GM23338 (cell line): Measurements from ENCODE around the gene EP400. TPM values are rescaled to one million over a fixed set of nuclear protein-coding genes. Genes with fewer than 3 reads are reported as not detected.

Experiments
- ATAC-seq: fragments of 200-7000 bp; cut with Tn5 transposase; 3 replicates; pipeline ENCODE4 v1.9.1; 2020
- DNase-seq: peaks from one replicate; pipeline ENCODE4 v3.0.0-alpha.2; 2015; ENCODE audit warnings: low spot score
- H2AFZ ChIP-seq: fragments of 200-600 bp; sonication (generic); 2 replicates; pipeline ENCODE4 v1.8.0; 2016; ENCODE audit warnings: antibody characterized with exemption, mild to moderate bottlenecking, moderate library complexity
- H3F3A ChIP-seq: fragments of 200-600 bp; sonication (generic); replicated peaks from 2 replicates; pipeline ENCODE4 v1.8.0; 2017; ENCODE audit warnings: antibody characterized with exemption, mixed run types, low read depth
- H3K27ac ChIP-seq: fragments of 200-600 bp; sonication (generic); 2 replicates; pipeline ENCODE4 v1.6.1; 2016; ENCODE audit warnings: low read depth
- H3K27me3 ChIP-seq: fragments of 200-600 bp; sonication (generic); 2 replicates; pipeline ENCODE4 v1.8.0; 2016; ENCODE audit warnings: mild to moderate bottlenecking, mixed run types, moderate library complexity; ENCODE audit not compliant: insufficient read depth
- H3K36me3 ChIP-seq: fragments of 200-600 bp; sonication (generic); 2 replicates; pipeline ENCODE4 v1.8.0; 2016; ENCODE audit warnings: mild to moderate bottlenecking; ENCODE audit not compliant: insufficient read depth
- H3K4me1 ChIP-seq: fragments of 200-600 bp; sonication (generic); 2 replicates; pipeline ENCODE4 v1.8.0; 2016; ENCODE audit warnings: mild to moderate bottlenecking, moderate library complexity; ENCODE audit not compliant: insufficient read depth
- H3K4me2 ChIP-seq: fragments of 200-600 bp; sonication (generic); 2 replicates; pipeline ENCODE4 v1.7.1; 2017; ENCODE audit warnings: mixed run types
- H3K4me3 ChIP-seq: fragments of 200-600 bp; sonication (generic); 2 replicates; pipeline ENCODE4 v1.6.1; 2016; ENCODE audit warnings: mixed run types
- H3K79me2 ChIP-seq: fragments of 200-600 bp; sonication (generic); replicated peaks from 2 replicates; pipeline ENCODE4 v1.8.0; 2017; ENCODE audit warnings: mild to moderate bottlenecking; ENCODE audit not compliant: insufficient read depth
- H3K9me2 ChIP-seq: fragments of 200-600 bp; sonication (generic); 2 replicates; pipeline ENCODE4 v1.8.0; 2017; ENCODE audit not compliant: insufficient read depth
- H4K20me1 ChIP-seq: fragments of 200-600 bp; sonication (generic); replicated peaks from 2 replicates; pipeline ENCODE4 v1.8.0; 2017; ENCODE audit warnings: mild to moderate bottlenecking; ENCODE audit not compliant: insufficient read depth
- H3K27ac Mint-ChIP-seq: 2 replicates; pipeline ENCODE4 v1.8.0; 2020; ENCODE audit warnings: inconsistent platforms, mild to moderate bottlenecking, moderate library complexity, mixed read lengths
- H3K27me3 Mint-ChIP-seq: 3 replicates; pipeline ENCODE4 v1.8.0; 2022; ENCODE audit warnings: low read depth, mild to moderate bottlenecking, moderate library complexity, mixed read lengths, inconsistent platforms; ENCODE audit not compliant: insufficient read depth, poor library complexity
- H3K36me3 Mint-ChIP-seq: 3 replicates; pipeline ENCODE4 v1.8.0; 2021; ENCODE audit warnings: low read depth, mild to moderate bottlenecking, inconsistent platforms, moderate library complexity, mixed read lengths
- H3K4me1 Mint-ChIP-seq: 3 replicates; pipeline ENCODE4 v1.8.0; 2020; ENCODE audit warnings: mild to moderate bottlenecking, inconsistent platforms, mixed read lengths
- H3K4me3 Mint-ChIP-seq: 3 replicates; pipeline ENCODE4 v1.8.0; 2021; ENCODE audit warnings: moderate library complexity, mild to moderate bottlenecking, inconsistent platforms, mixed read lengths
- H3K9me3 Mint-ChIP-seq: 3 replicates; pipeline ENCODE4 v1.8.0; 2020; ENCODE audit warnings: moderate library complexity, mild to moderate bottlenecking, inconsistent platforms, mixed read lengths
- CREB1 ChIP-seq: fragments of 250-450 bp; sonication (Bioruptor Pico); IDR thresholded peaks from 2 replicates; pipeline ENCODE4 v1.5.0; 2020; ENCODE audit warnings: low read depth, mild to moderate bottlenecking, moderate library complexity
- EZH2 ChIP-seq: fragments of 200-600 bp; sonication (generic); IDR thresholded peaks from one replicate; pipeline ENCODE4 v1.8.0; 2017; ENCODE audit warnings: antibody characterized with exemption, mild to moderate bottlenecking, low read depth; ENCODE audit not compliant: unreplicated experiment
- EZH2phosphoT487 ChIP-seq: fragments of 200-600 bp; sonication (generic); IDR thresholded peaks from one replicate; pipeline ENCODE4 v1.8.1; 2018; ENCODE audit warnings: antibody characterized with exemption; ENCODE audit not compliant: unreplicated experiment
- JUNB ChIP-seq: IDR thresholded peaks from one replicate; pipeline ENCODE4 v1.6.1; 2016; ENCODE audit warnings: antibody characterized with exemption; ENCODE audit not compliant: unreplicated experiment
- NANOG ChIP-seq: IDR thresholded peaks from 2 replicates; pipeline ENCODE4 v1.6.1; 2016; ENCODE audit warnings: antibody characterized with exemption, borderline replicate concordance
- POLR2AphosphoS5 ChIP-seq: IDR thresholded peaks from 2 replicates; pipeline ENCODE4 v1.6.1; 2016; ENCODE audit warnings: antibody characterized with exemption, low read depth
- STAT1 ChIP-seq: IDR thresholded peaks from one replicate; pipeline ENCODE4 v1.6.1; 2016; ENCODE audit warnings: antibody characterized with exemption; ENCODE audit not compliant: unreplicated experiment
- ZNF114 ChIP-seq: fragments of 250-450 bp; sonication (Bioruptor Pico); IDR thresholded peaks from 2 replicates; pipeline ENCODE4 v1.5.0; 2020; ENCODE audit warnings: mild to moderate bottlenecking, moderate library complexity
- ZNF331 ChIP-seq: fragments of 250-450 bp; sonication (Bioruptor Pico); IDR thresholded peaks from 2 replicates; pipeline ENCODE4 v1.5.0; 2020; ENCODE audit warnings: low read depth, mild to moderate bottlenecking, moderate library complexity
- polyA plus RNA-seq: library from polyadenylated mRNA; unstranded; fragments of >200 nt; fragmentation: Nextera tagmentation; extraction: Ambion mirVana; gene quantifications from 2 replicates; pipeline ENCODE4 v1.2.1, GENCODE V29; 2016
- total RNA-seq: library from RNA; depleted of rRNA; stranded (reverse); fragments of >200 nt; shearing (Covaris generic); gene quantifications from 2 replicates; pipeline ENCODE4 v1.2.3, GENCODE V29; 2014
- TF ChIP-seq, protein P1 (sequence below), 2 experiments: fragments of 200-600 bp in 1 of 2; sonication (generic) in 1 of 2; conservative IDR thresholded peaks; 2 replicates each; pipeline versions ENCODE4 v1.5.1 to v1.6.1; 2016 to 2017; ENCODE audit warnings: antibody characterized with exemption in 2 of 2, low read depth in 2 of 2, mild to moderate bottlenecking in 2 of 2, moderate library complexity in 1 of 2
- TF ChIP-seq, protein P2 (sequence below): IDR thresholded peaks from one replicate; pipeline ENCODE4 v1.6.1; 2018; ENCODE audit warnings: antibody characterized with exemption; ENCODE audit not compliant: unreplicated experiment

Gene EP400
- total and polyA plus RNA-seq, 2 experiments from 2014 or later: 26.3 to 57.2 TPM

GRCh38 chr12:132000286-132000872 is 50.6 kb downstream of the EP400 start:
- Histone ChIP-seq H3K36me3 (peaks cover 12% of the 10 kb centered on the region), H3K79me2 (peaks cover 15% of the 10 kb centered on the region), H3K27ac (peak overlapping the region; percentile 15; the same call in 1 of the 2 replicates), H2AFZ (no peak overlapping the region), H4K20me1 (peaks cover 5% of the 10 kb centered on the region; the same call in 1 of the 2 replicates), H3K4me3 (no peak overlapping the region), H3F3A (no peaks in the 10 kb centered on the region), H3K4me2 (no peak overlapping the region), H3K9me2 (no peaks in the 10 kb centered on the region), H3K27me3 (no peaks in the 10 kb centered on the region), H3K4me1 (no peaks in the 10 kb centered on the region)
- Mint-ChIP-seq H3K4me1 (peaks cover 16% of the 10 kb centered on the region), H3K9me3 (no peaks in the 10 kb centered on the region; the same call in 2 of the 3 replicates), H3K36me3 (peaks cover 25% of the 10 kb centered on the region; the same call in 2 of the 3 replicates), H3K27me3 (peaks cover 8% of the 10 kb centered on the region), H3K27ac (no peak overlapping the region), H3K4me3 (no peak overlapping the region)
- DNase-seq (no peak), ATAC-seq (no peak)
- TF ChIP-seq JUNB (no peak), EZH2 (no peak), NANOG (no peak), STAT1 (no peak), ZNF114 (CRISPR knock-in tag) (no peak), CREB1 (CRISPR knock-in tag) (no peak), ZNF331 (CRISPR knock-in tag) (no peak), POLR2AphosphoS5 (no peak), EZH2phosphoT487 (no peak)
- TF ChIP-seq, protein P1, sequence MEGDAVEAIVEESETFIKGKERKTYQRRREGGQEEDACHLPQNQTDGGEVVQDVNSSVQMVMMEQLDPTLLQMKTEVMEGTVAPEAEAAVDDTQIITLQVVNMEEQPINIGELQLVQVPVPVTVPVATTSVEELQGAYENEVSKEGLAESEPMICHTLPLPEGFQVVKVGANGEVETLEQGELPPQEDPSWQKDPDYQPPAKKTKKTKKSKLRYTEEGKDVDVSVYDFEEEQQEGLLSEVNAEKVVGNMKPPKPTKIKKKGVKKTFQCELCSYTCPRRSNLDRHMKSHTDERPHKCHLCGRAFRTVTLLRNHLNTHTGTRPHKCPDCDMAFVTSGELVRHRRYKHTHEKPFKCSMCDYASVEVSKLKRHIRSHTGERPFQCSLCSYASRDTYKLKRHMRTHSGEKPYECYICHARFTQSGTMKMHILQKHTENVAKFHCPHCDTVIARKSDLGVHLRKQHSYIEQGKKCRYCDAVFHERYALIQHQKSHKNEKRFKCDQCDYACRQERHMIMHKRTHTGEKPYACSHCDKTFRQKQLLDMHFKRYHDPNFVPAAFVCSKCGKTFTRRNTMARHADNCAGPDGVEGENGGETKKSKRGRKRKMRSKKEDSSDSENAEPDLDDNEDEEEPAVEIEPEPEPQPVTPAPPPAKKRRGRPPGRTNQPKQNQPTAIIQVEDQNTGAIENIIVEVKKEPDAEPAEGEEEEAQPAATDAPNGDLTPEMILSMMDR (conservative IDR thresholded peaks at IDR 0.05; ENCODE audit: low read depth in 2 of 2): no peak
- TF ChIP-seq, protein P2, sequence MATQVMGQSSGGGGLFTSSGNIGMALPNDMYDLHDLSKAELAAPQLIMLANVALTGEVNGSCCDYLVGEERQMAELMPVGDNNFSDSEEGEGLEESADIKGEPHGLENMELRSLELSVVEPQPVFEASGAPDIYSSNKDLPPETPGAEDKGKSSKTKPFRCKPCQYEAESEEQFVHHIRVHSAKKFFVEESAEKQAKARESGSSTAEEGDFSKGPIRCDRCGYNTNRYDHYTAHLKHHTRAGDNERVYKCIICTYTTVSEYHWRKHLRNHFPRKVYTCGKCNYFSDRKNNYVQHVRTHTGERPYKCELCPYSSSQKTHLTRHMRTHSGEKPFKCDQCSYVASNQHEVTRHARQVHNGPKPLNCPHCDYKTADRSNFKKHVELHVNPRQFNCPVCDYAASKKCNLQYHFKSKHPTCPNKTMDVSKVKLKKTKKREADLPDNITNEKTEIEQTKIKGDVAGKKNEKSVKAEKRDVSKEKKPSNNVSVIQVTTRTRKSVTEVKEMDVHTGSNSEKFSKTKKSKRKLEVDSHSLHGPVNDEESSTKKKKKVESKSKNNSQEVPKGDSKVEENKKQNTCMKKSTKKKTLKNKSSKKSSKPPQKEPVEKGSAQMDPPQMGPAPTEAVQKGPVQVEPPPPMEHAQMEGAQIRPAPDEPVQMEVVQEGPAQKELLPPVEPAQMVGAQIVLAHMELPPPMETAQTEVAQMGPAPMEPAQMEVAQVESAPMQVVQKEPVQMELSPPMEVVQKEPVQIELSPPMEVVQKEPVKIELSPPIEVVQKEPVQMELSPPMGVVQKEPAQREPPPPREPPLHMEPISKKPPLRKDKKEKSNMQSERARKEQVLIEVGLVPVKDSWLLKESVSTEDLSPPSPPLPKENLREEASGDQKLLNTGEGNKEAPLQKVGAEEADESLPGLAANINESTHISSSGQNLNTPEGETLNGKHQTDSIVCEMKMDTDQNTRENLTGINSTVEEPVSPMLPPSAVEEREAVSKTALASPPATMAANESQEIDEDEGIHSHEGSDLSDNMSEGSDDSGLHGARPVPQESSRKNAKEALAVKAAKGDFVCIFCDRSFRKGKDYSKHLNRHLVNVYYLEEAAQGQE: no peak

DNA sequence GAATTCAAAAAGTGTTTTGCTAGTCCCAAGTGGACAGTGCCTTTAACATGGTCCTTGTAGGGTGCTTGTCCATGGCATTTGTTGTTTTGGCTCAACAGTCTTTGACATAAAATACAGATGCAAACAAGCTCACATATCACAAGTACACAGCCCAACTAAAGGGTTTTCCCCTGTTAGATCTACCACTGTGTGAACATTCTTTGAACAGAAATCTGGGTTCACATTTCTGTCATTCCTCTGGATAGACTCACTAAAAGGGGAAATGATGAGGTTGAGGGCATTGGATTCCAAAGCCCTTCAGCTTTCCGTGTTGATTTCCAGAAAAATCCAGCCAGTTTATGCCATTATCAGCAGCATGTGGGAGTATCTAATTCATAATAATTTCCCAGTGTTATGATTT is 54.1 kb downstream of the EP400 start:
- Histone ChIP-seq H3K4me2 (no peak overlapping the region), H3K79me2 (peaks cover 12% of the 10 kb centered on the region), H3F3A (0 out of 2 replicates have a peak, but pooled peaks cover 2% of the 10 kb centered on the region), H3K36me3 (peaks cover 27% of the 10 kb centered on the region), H3K27ac (no peak overlapping the region), H3K4me3 (no peak overlapping the region), H3K9me2 (no peaks in the 10 kb centered on the region), H3K27me3 (no peaks in the 10 kb centered on the region), H3K4me1 (no peaks in the 10 kb centered on the region), H4K20me1 (no peaks in the 10 kb centered on the region), H2AFZ (no peak overlapping the region)
- ATAC-seq: no peak
- no peak overlapping the region for H3K4me3 Mint-ChIP-seq
- no peak for TF ChIP-seq STAT1
- TF ChIP-seq, protein P2: no peak
- no peak for TF ChIP-seq EZH2phosphoT487
- TF ChIP-seq ZNF114 (CRISPR knock-in tag): no peak
- TF ChIP-seq, protein P1 (conservative IDR thresholded peaks at IDR 0.05; ENCODE audit: low read depth in 2 of 2): no peak
- TF ChIP-seq JUNB: no peak
- no peak overlapping the region for H3K27ac Mint-ChIP-seq
- peaks cover 36% of the 10 kb centered on the region for H3K36me3 Mint-ChIP-seq
- peaks cover 3% of the 10 kb centered on the region for H3K27me3 Mint-ChIP-seq
- no peaks in the 10 kb centered on the region; the same call in 2 of the 3 replicates for H3K9me3 Mint-ChIP-seq
- peaks cover 5% of the 10 kb centered on the region; the same call in 1 of the 3 replicates for H3K4me1 Mint-ChIP-seq
- DNase-seq: no peak
